NCI-H1092 (cell line): ENCODE results near the gene EBF3.
A peak's percentile ranks its signal among the peaks of the same experiment; 100 is the strongest.

Experiments used
- DNase-seq: peaks from one replicate; lab custom pipeline; 2025; lab: John Stamatoyannopoulos, UW

EBF3 gene

DNA sequence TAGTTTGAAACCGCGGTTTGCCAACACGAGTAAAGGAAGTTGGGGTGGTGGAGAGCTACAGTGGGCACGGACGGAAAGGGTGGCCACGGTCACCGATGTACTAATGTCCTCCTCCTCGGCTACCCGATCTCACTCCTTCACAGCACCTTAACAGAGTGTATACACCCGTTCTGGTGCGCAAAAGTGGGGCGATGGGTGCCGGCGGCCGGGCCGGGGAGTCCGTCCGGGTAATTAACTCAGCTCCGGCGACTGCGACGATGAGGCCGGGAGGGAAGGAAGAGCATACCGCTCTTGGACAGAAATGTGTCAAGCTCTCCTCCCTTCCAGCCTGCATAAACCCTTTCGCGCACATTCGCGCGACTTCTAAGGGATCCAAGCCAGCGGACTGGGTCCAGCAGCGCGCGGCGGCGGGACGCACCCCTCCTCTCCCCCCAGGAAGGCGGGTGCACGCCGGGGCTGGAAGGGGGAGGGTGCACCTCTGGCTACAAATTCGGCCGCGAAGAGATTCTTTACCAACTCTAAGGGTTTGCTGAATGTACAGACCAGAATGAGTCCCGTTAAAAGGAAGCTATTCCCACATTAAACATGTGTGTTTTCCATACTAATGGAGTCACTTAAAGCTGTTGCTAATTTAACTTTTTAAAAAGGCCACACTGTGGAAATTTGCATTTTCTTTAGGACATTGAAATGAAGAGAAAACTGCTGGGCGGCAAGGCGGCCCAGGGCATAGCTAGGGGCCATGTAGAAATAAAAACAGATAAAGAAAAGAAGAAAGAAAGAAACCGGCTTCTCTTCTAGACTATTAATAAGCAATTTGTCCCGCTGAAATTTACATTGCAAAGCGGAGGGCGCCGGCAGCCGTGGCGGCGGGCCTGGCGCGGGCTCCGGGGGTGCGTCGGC, 6.6 kb upstream of the EBF3 start:
- no peak for DNase-seq

DNA sequence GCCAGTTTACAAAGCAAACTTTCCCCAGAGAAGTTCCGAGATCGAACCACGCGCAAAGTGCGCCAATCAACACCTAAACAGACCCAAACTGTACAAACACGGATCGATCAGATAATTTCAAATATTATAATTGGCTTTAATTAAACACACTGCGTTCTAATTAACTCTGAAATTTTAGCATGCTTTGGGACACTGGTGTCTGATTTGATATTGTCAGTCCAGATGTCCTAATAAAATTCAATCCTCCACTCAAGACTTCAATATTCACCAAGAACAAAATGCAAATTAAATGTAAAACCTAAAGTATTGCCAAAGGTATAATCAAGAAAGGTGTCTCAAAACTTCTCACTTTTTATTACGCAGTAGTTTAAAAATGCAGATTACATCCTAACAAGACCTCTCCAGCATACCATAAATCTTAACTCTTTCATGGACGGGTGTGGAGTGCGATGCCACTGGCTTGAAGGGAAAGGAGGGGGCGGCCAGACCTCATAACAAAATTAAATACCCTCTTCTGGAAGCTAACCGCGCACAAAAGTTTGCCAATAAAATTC, 5.9 kb upstream of the EBF3 start:
- no peak for DNase-seq

GRCh38 chr10:129969184-129969910, 5.3 kb upstream of the EBF3 start:
- no peak for DNase-seq

DNA sequence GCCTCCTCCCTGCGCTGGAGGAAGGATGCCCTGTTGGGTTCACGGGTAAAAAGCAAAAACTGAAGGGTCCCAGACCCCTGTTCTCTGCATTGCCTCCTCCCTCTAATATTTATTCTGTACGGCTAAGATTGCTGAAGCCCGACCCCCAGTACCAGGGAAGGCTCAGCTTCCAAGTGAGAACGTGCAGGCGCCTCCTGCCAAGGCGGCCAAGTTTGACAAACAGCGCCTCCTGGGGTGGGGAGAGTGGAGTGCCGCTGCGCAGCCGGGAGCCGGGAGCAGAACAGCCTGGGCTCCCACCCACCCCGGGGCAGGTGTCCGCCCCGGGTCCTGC, 4.7 kb upstream of the EBF3 start:
- peak; percentile 32 for DNase-seq

GRCh38 chr10:129968020-129968852, 4.2 kb upstream of the EBF3 start:
- no peak for DNase-seq

DNA sequence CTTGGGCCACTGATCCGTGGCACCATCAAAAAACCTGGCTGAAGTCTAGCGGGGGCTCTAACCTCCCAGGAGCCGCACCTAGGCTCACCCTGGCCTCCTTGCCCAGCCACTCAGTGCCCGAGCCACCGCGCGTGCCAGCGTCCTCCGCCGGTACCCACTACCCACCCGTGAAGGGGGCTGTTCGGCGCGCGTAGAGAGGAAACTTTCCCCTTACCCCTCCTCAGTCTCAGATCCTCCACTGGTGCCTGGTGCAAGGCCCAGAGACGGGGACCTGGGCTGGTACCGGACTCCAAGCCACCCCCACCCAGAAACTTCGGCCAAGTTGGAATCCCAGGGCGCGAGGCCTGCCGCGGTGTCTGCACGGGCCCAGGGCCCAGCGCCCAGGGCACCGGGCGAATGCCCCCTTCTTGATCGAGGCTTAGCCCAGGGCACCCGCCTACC, 3.5 kb upstream of the EBF3 start:
- no peak for DNase-seq

DNA sequence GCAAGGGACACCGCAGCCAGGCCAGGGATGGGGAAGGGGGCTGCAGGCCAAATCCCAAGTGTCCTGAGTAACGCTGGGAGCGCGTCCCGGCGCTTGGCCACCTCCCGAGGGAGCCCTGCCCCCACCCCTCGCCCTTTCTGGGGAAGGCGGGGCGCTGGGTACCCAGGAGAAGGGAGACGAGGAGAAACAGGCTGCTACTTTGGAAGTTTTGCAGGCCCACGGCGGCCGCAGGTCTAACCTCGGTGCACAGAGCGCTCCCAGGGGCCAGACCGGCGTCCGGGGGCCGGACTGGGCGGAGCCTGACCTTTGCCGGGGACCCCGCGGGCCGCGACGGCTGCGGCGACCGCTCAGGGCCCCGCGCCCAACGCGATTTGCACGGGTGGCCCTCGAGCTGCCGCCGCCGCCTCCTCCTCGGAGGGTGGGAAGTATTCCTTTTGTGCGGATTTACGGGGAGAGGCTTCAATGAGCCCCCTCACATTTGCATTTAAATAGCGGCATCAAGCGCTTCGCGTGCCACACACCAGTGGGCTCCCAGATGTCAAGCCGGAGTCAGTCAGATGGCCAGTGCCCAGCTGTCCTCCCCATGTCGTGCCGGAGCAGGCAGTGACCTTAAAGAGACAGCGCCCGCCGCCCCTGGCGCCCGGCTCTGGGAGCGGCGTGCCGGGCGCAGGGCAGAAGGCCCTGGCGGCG, 3.0 kb upstream of the EBF3 start:
- no peak for DNase-seq

DNA sequence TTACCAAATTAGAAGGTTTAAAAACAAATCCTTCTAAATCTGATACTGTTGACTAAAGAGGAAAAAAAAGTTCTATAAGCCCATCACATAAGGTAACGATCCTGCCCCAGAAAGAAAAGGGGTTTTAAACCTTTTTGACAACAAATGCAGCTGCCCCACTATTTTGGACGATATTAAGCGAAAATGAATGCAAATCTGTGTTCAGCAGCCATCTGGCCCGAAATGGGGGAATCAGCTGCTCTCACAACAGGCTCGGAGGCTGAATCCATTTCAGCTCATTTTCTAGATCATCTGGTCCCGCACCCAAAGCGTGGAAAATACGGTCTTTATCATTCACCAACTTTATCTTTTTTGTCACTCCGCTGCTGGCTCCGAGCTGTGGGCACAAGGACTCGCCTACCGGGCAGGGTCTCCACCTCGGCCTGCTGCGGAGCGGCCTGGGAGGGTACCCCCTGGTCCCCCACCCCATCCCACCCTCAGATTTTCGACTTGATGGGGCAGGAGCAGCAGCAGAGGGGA, 2.4 kb upstream of the EBF3 start:
- DNase-seq: no peak

- no peak for DNase-seq
These were observed 1.9 kb upstream of the EBF3 start for GRCh38 chr10:129965959-129966358.

- DNase-seq: no peak
These were observed 1.3 kb upstream of the EBF3 start for GRCh38 chr10:129965425-129965808.

GRCh38 chr10:129964611-129965424, 744 bp upstream of the EBF3 start:
- DNase-seq: no peak

DNA sequence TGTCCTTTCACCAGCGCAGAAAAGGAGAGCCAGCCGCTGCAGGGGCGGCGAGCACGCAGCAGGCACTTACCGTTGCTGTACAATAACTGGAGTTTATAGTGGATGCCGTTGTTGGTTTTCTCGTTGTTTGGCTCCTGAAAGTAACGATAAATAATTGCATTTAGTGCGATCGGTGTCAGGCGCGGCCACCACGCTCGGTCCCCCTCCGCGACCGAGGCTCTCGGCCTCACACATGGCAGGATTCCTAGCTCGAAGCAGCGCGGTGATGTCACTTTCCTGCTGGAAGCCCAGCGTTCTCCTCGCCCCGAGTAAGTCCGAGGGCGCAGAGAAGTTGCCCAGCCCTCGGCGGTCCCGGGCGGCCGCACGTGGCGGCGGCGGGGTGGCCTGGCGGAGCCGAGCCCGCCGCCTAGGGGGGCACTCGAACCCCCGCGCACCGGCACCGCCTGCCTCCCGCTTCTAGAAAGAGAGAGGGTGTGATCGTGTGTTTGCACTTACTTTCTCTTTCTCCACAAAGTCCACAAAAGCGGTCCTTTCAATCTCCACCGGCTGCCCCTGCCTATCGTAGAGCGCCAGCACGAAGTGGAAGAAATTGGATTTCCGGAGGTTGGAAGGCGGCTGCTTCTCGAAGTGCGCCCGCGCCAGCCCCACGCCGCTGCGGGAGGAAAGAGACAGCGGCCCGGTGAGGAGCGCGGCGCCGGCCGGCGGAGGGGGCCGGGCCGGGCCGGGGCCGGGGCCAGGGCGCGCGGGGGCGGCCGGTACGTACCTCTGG, 1.0 kb downstream of the EBF3 start:
- DNase-seq: no peak

GRCh38 chr10:129962031-129962871, 1.8 kb downstream of the EBF3 start:
- no peak for DNase-seq

DNA sequence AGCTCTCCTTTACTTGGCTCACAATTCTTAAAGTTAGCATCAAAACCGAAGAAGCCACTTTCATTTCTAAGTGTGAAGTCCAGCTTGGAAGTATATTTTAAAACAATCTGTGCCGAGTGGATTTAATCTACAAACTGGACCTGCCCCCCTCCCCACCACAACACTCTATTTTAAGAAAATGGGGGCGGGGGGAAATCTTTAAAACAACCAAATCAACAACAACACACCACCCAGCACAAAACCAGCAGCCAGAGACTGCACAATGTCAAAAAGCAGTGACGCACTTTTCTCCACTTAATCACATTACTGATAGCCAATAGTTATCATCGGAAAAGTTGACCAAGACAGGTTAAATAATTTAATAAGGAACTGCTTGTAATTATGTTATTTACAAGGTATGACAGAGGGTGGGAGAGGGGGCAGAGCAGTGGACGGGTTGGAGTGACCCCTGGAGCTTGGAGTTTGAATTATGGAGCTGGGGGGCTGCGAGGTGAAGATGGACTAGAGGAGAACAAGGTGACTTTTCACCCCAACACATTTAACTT, 2.8 kb downstream of the EBF3 start:
- no peak for DNase-seq

DNA sequence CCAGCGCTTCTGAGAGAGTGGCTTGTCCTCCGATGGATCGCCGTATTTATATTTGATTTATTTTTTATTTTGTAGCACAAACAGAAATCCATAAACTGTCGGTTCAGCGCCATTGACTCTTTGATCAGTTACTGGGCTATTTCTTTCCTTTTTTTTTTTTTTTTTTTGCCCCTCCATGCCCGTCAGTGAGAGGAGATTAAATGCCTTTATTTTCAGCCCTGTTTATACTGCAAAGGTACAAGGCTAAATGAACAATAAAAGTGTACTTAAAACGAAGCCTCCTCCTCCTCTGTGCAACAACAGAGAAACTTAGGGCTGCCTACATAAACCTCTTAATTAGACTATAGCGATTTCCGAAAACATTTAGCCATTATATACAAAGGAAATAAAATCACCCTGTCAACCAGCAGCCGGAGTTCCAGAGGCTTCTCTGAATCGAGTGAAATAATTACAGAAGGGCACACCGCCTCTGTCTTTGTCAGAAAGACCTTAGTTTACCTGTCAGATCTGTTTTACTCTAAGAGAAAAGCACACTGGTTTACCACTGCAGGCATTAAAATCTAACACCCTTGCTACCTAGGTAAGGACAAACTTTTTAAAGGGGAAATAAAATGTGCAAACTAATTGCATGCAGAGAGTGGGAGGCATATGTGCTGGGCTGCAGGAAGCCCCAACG, 3.5 kb downstream of the EBF3 start:
- DNase-seq: no peak

GRCh38 chr10:129959544-129960480, 4.3 kb downstream of the EBF3 start:
- no peak for DNase-seq
